Measurements from ENCODE around the gene USP13. TPM values are rescaled to one million over a fixed set of nuclear protein-coding genes. Genes with fewer than 3 reads are reported as not detected.

USP13 gene
- total RNA-seq, 4 donors from 2014 or later: 1.6 to 12.4 (median 5.7) TPM

GRCh38 chr3:179796421-179796820, 143.6 kb downstream of the USP13 start:
- DNase-seq: no peak
- no peaks in the 10 kb centered on the region for H3K27me3 ChIP-seq
- no peaks in the 10 kb centered on the region for H3K36me3 ChIP-seq
- H3K27ac ChIP-seq: no peak overlapping the region
- TF ChIP-seq POLR2A (IDR thresholded peaks at IDR 0.05): no peak
- TF ChIP-seq CTCF (IDR thresholded peaks at IDR 0.05): no peak
- H3K4me1 ChIP-seq: no peaks in the 10 kb centered on the region
- H3K4me3 ChIP-seq: no peak overlapping the region
- no peaks in the 10 kb centered on the region for H3K9me3 ChIP-seq

GRCh38 chr3:179797192-179797591, 144.4 kb downstream of the USP13 start:
- H3K27ac ChIP-seq: no peak overlapping the region
- no peaks in the 10 kb centered on the region for H3K27me3 ChIP-seq
- H3K9me3 ChIP-seq: no peaks in the 10 kb centered on the region
- no peak for DNase-seq
- no peaks in the 10 kb centered on the region for H3K36me3 ChIP-seq
- no peaks in the 10 kb centered on the region for H3K4me1 ChIP-seq
- TF ChIP-seq CTCF (IDR thresholded peaks at IDR 0.05): no peak
- no peak for TF ChIP-seq POLR2A (IDR thresholded peaks at IDR 0.05)
- no peak overlapping the region for H3K4me3 ChIP-seq

DNA sequence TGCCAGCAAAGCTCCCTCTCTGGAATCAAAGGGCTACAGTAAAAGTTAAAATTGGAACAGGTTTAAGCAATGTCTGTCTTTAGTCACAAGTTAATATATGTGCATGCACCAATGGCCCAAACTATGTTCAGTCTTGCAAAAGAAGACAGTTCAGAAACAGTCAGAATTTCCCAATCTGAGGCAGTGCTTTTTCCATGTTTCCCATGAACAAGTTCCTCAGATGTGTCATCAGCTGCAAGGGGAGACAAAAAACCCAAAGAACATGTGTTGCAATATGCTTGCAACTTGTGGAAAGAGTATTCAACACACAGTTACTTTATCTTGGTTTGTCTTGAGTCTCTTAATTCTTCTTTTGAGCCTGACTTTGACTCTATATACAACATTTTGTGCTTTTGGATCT, 148.4 kb downstream of the USP13 start:
- Histone ChIP-seq H3K9me3 (no peaks in the 10 kb centered on the region), H3K36me3 (no peaks in the 10 kb centered on the region), H3K27ac (no peak overlapping the region), H3K27me3 (no peaks in the 10 kb centered on the region), H3K4me3 (no peak overlapping the region), H3K4me1 (no peaks in the 10 kb centered on the region)
- no peak for TF ChIP-seq POLR2A (IDR thresholded peaks at IDR 0.05)
- no peak for TF ChIP-seq CTCF (IDR thresholded peaks at IDR 0.05)
- DNase-seq: no peak

- Histone ChIP-seq H3K27me3 (no peaks in the 10 kb centered on the region), H3K9me3 (no peaks in the 10 kb centered on the region), H3K4me3 (no peak overlapping the region), H3K27ac (no peak overlapping the region), H3K36me3 (no peaks in the 10 kb centered on the region), H3K4me1 (no peaks in the 10 kb centered on the region)
- TF ChIP-seq CTCF (IDR thresholded peaks at IDR 0.05) (no peak), POLR2A (IDR thresholded peaks at IDR 0.05) (no peak)
- no peak for DNase-seq
These were observed 149.0 kb downstream of the USP13 start for GRCh38 chr3:179801856-179802255.

- Histone ChIP-seq H3K36me3 (no peaks in the 10 kb centered on the region), H3K4me1 (no peaks in the 10 kb centered on the region), H3K27me3 (no peaks in the 10 kb centered on the region), H3K9me3 (no peaks in the 10 kb centered on the region), H3K27ac (no peak overlapping the region), H3K4me3 (no peak overlapping the region)
- TF ChIP-seq CTCF (IDR thresholded peaks at IDR 0.05): no peak
- no peak for DNase-seq
These were observed 153.3 kb downstream of the USP13 start for GRCh38 chr3:179806177-179806576.

DNA sequence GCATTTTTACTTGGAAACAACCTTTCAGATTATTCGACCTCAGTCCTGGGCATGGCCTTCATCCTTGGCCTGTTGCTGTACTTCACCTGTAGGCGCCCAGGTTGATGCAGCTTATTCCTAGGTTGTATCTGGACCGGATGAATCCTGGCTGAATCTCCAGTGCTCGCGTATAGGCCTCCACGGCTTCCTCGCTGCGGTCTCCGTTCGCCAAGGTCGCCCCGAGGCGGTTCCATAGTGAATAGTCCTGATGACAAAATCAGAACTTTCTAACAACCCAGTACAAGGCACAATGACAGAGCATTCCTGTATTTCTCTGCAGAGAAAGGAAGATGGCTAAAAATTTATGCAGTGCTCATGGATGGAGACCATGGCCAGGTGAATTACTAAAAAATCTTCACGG, 154.7 kb downstream of the USP13 start:
- H3K36me3 ChIP-seq: no peaks in the 10 kb centered on the region
- no peaks in the 10 kb centered on the region for H3K9me3 ChIP-seq
- H3K27ac ChIP-seq: no peak overlapping the region
- no peak overlapping the region for H3K4me3 ChIP-seq
- no peaks in the 10 kb centered on the region for H3K4me1 ChIP-seq
- TF ChIP-seq POLR2A (IDR thresholded peaks at IDR 0.05) (no peak), CTCF (IDR thresholded peaks at IDR 0.05) (no peak)
- no peak for DNase-seq
- no peaks in the 10 kb centered on the region for H3K27me3 ChIP-seq

Measured in Peyer's patch (tissue), 4 donors.